ENCODE results near the gene TOM1L2. TPM values are rescaled to one million over a fixed set of nuclear protein-coding genes. Genes with fewer than 3 reads are reported as not detected.
A peak's percentile ranks its signal among the peaks of the same experiment; 100 is the strongest.

Gene TOM1L2
- total RNA-seq, 1 experiment from 2014 or later: 35.5 TPM

GRCh38 chr17:17824119-17824782 lies 147.9 kb downstream of the TOM1L2 start:
- POLR2A ChIA-PET: interaction anchor here (0.5 to 1.5 kb wide), 2 partner anchors 12 to 183 kb away, joined by 3 to 12 read pairs; partner anchors contain the start of gene SREBF1
- BruUV-seq (replicated peaks): TSS peak; percentile 95
- Histone ChIP-seq H3K27me3 (replicated peaks; ENCODE audit: control insufficient read depth, insufficient read depth, low read length) (no peaks in the 10 kb centered on the region), H3K4me3 (ENCODE audit: low read depth, low read length) (peak overlapping the region; percentile 19; the same call in 1 of the 2 replicates), H3K4me1 (peaks cover 32% of the 10 kb centered on the region), H3K9me3 (no peaks in the 10 kb centered on the region), H3K36me3 (ENCODE audit: control insufficient read depth, insufficient read depth, low read length) (peaks cover 2% of the 10 kb centered on the region)
- Mint-ChIP-seq H3K27me3 (ENCODE audit: insufficient read depth, unreplicated experiment) (no peaks in the 10 kb centered on the region), H3K9me3 (ENCODE audit: unreplicated experiment) (no peaks in the 10 kb centered on the region), H3K4me3 (ENCODE audit: unreplicated experiment) (peak overlapping the region; percentile 70), H3K4me1 (ENCODE audit: low read depth, unreplicated experiment) (peaks cover 37% of the 10 kb centered on the region), H3K36me3 (ENCODE audit: insufficient read depth, unreplicated experiment) (peaks cover 41% of the 10 kb centered on the region), H3K27ac (ENCODE audit: unreplicated experiment) (peak overlapping the region; percentile 76)
- intact Hi-C loops (cut with micrococcal nuclease; ENCODE audit: unreplicated experiment): loop anchor here (1.0 kb wide), 1 partner anchor 10 kb away; no protein-coding TSS in a partner anchor
- CTCF ChIA-PET: interaction anchor here (1.2 kb wide), 1 partner anchor 12 kb away, joined by 4 read pairs; the partner anchor contains the start of gene SREBF1
- no peak for DNase-seq
- no peak for TF ChIP-seq CTCF (IDR thresholded peaks at IDR 0.05; ENCODE audit: insufficient read depth in 1 of 2, low read depth in 1 of 2, low read length in 1 of 2, severe bottlenecking in 1 of 2, unreplicated experiment in 1 of 2)

GRCh38 chr17:17823433-17824118 lies 148.6 kb downstream of the TOM1L2 start:
- Mint-ChIP-seq H3K4me3 (ENCODE audit: unreplicated experiment) (peak overlapping the region; percentile 70), H3K27me3 (ENCODE audit: insufficient read depth, unreplicated experiment) (no peaks in the 10 kb centered on the region), H3K4me1 (ENCODE audit: low read depth, unreplicated experiment) (peaks cover 44% of the 10 kb centered on the region), H3K36me3 (ENCODE audit: insufficient read depth, unreplicated experiment) (peaks cover 44% of the 10 kb centered on the region), H3K27ac (ENCODE audit: unreplicated experiment) (peak overlapping the region; percentile 76), H3K9me3 (ENCODE audit: unreplicated experiment) (no peaks in the 10 kb centered on the region)
- Histone ChIP-seq H3K4me1 (peaks cover 37% of the 10 kb centered on the region), H3K9me3 (no peaks in the 10 kb centered on the region), H3K4me3 (ENCODE audit: low read depth, low read length) (peak overlapping the region; percentile 47), H3K36me3 (ENCODE audit: control insufficient read depth, insufficient read depth, low read length) (peaks cover 8% of the 10 kb centered on the region), H3K27me3 (replicated peaks; ENCODE audit: control insufficient read depth, insufficient read depth, low read length) (no peaks in the 10 kb centered on the region)
- BruUV-seq (replicated peaks): no TSS peak
- intact Hi-C loops (cut with micrococcal nuclease; ENCODE audit: unreplicated experiment): loop anchor here (1.0 kb wide), 2 partner anchors 11 to 17 kb away; no protein-coding TSS in a partner anchor
- no peak for TF ChIP-seq CTCF (IDR thresholded peaks at IDR 0.05; ENCODE audit: insufficient read depth in 1 of 2, low read depth in 1 of 2, low read length in 1 of 2, severe bottlenecking in 1 of 2, unreplicated experiment in 1 of 2)
- DNase-seq: peak; percentile 92 to 95
- POLR2A ChIA-PET: interaction anchor here (0.5 to 1.5 kb wide), 3 partner anchors 13 to 547 kb away, joined by 3 to 12 read pairs (median 4); partner anchors contain the start of gene SREBF1
- CTCF ChIA-PET: interaction anchor here (1.2 kb wide), 1 partner anchor 13 kb away, joined by 4 read pairs; the partner anchor contains the start of gene SREBF1

- Histone ChIP-seq H3K27me3 (replicated peaks; ENCODE audit: control insufficient read depth, insufficient read depth, low read length) (no peaks in the 10 kb centered on the region), H3K36me3 (ENCODE audit: control insufficient read depth, insufficient read depth, low read length) (peaks cover 11% of the 10 kb centered on the region), H3K4me1 (peaks cover 41% of the 10 kb centered on the region), H3K4me3 (ENCODE audit: low read depth, low read length) (no peak overlapping the region; the same call in 1 of the 2 replicates), H3K9me3 (no peaks in the 10 kb centered on the region)
- ChIA-PET CTCF (interaction anchor here (0.9 kb wide), 1 partner anchor 10 kb away, joined by 3 read pairs; no protein-coding TSS in a partner anchor), POLR2A (interaction anchor here (1.2 kb wide), 1 partner anchor 13 kb away, joined by 4 read pairs; no protein-coding TSS in a partner anchor)
- Mint-ChIP-seq H3K4me3 (ENCODE audit: unreplicated experiment) (no peak overlapping the region), H3K27ac (ENCODE audit: unreplicated experiment) (no peak overlapping the region), H3K9me3 (ENCODE audit: unreplicated experiment) (no peaks in the 10 kb centered on the region), H3K36me3 (ENCODE audit: insufficient read depth, unreplicated experiment) (peaks cover 54% of the 10 kb centered on the region), H3K4me1 (ENCODE audit: low read depth, unreplicated experiment) (peaks cover 47% of the 10 kb centered on the region), H3K27me3 (ENCODE audit: insufficient read depth, unreplicated experiment) (no peaks in the 10 kb centered on the region)
- no TSS peak for BruUV-seq (replicated peaks)
- intact Hi-C loops (cut with micrococcal nuclease; ENCODE audit: unreplicated experiment): loop anchor here (1.0 kb wide), 1 partner anchor 18 kb away; no protein-coding TSS in a partner anchor
- DNase-seq: no peak
- TF ChIP-seq CTCF (IDR thresholded peaks at IDR 0.05; ENCODE audit: insufficient read depth in 1 of 2, low read depth in 1 of 2, low read length in 1 of 2, severe bottlenecking in 1 of 2, unreplicated experiment in 1 of 2): no peak
These were observed 149.6 kb downstream of the TOM1L2 start for GRCh38 chr17:17822616-17823015.
